Astrocyte (in vitro differentiated cells and primary cell): ENCODE data around the gene ATF6.

Experiments
- CTCF ChIP-seq: IDR thresholded peaks from 2 replicates; pipeline ENCODE4 v1.5.1; 2011; ENCODE audit warnings: low read depth, mild to moderate bottlenecking, inconsistent platforms, low read length, moderate library complexity; ENCODE audit not compliant: insufficient read depth
- EZH2 ChIP-seq: IDR thresholded peaks from 2 replicates; pipeline ENCODE4 v1.6.1; 2012; ENCODE audit warnings: mild to moderate bottlenecking, low read length, inconsistent platforms; ENCODE audit not compliant: insufficient read depth

- TF ChIP-seq CTCF (no peak), EZH2 (no peak)
These were observed 18.8 kb downstream of the ATF6 start for GRCh38 chr1:161784968-161785367.
